HTR-8/SVneo (cell line): ENCODE results near the gene LRRIQ4.
A peak's percentile ranks its signal among the peaks of the same experiment; 100 is the strongest.

Experiments used
- DNase-seq: peaks from one replicate; pipeline ENCODE4 v3.0.0; 2011; ENCODE audit warnings: low spot score, mixed read lengths; ENCODE audit not compliant: insufficient read length
- FAIRE-seq: peaks from 2 replicates; lab custom pipeline; 2011; peaks lifted over from hg19 to GRCh38; lab: Jason Lieb, UNC

The LRRIQ4 gene

GRCh38 chr3:169804681-169805080, 8.0 kb upstream of the LRRIQ4 start:
- FAIRE-seq (no peak), DNase-seq (no peak)

- FAIRE-seq (no peak), DNase-seq (no peak)
These were observed 3.4 kb upstream of the LRRIQ4 start for GRCh38 chr3:169809230-169809795.

- no peak for FAIRE-seq
- DNase-seq, result no peak
These were observed 889 bp upstream of the LRRIQ4 start for GRCh38 chr3:169811631-169812331.

GRCh38 chr3:169813278-169813677, 608 bp downstream of the LRRIQ4 start:
- DNase-seq (no peak), FAIRE-seq (no peak)

- DNase-seq (no peak), FAIRE-seq (no peak)
These were observed 1.3 kb downstream of the LRRIQ4 start for GRCh38 chr3:169813757-169814517.

GRCh38 chr3:169815590-169816150, 3.0 kb downstream of the LRRIQ4 start:
- FAIRE-seq, result no peak
- no peak for DNase-seq

GRCh38 chr3:169818316-169818715, 5.6 kb downstream of the LRRIQ4 start:
- FAIRE-seq (no peak), DNase-seq (no peak)

- no peak for FAIRE-seq
- no peak for DNase-seq
These were observed 9.4 kb downstream of the LRRIQ4 start for GRCh38 chr3:169822091-169822490.

- DNase-seq, result no peak
- FAIRE-seq, result no peak
These were observed 9.9 kb downstream of the LRRIQ4 start for GRCh38 chr3:169822540-169822939.

GRCh38 chr3:169822983-169823382, 10.3 kb downstream of the LRRIQ4 start:
- FAIRE-seq (no peak), DNase-seq (no peak)

GRCh38 chr3:169825316-169825715, 12.6 kb downstream of the LRRIQ4 start:
- FAIRE-seq, result no peak

GRCh38 chr3:169827712-169828111, 15.0 kb downstream of the LRRIQ4 start:
- no peak for DNase-seq
- FAIRE-seq, result no peak

More at GRCh38 chr3:169825316-169825715, 12.6 kb downstream of the LRRIQ4 start:
- no peak for DNase-seq

GRCh38 chr3:169835533-169835932, 22.9 kb downstream of the LRRIQ4 start:
- FAIRE-seq (no peak), DNase-seq (no peak)

GRCh38 chr3:169836078-169836941, 23.6 kb downstream of the LRRIQ4 start:
- DNase-seq (no peak), FAIRE-seq (no peak)

- no peak for FAIRE-seq
- DNase-seq, result no peak
These were observed 24.2 kb downstream of the LRRIQ4 start for GRCh38 chr3:169836942-169837275.

GRCh38 chr3:169838511-169839030, 25.9 kb downstream of the LRRIQ4 start:
- FAIRE-seq (no peak), DNase-seq (no peak)

GRCh38 chr3:169841171-169841570, 28.5 kb downstream of the LRRIQ4 start:
- DNase-seq, result no peak
- no peak for FAIRE-seq

- DNase-seq, result no peak
- no peak for FAIRE-seq
These were observed 30.3 kb downstream of the LRRIQ4 start for GRCh38 chr3:169842960-169843359.

- DNase-seq, result peak; percentile 72
- FAIRE-seq, result no peak
These were observed 34.0 kb downstream of the LRRIQ4 start for GRCh38 chr3:169846458-169847193.
